GM23338 (cell line): Measurements from ENCODE around the gene WDR35. TPM values are rescaled to one million over a fixed set of nuclear protein-coding genes. Genes with fewer than 3 reads are reported as not detected.

Experiments used
- ATAC-seq: fragments of 200-7000 bp; cut with Tn5 transposase; 3 replicates; pipeline ENCODE4 v1.9.1; 2020
- DNase-seq: peaks from one replicate; pipeline ENCODE4 v3.0.0-alpha.2; 2015; ENCODE audit warnings: low spot score
- H2AFZ ChIP-seq: fragments of 200-600 bp; sonication (generic); 2 replicates; pipeline ENCODE4 v1.8.0; 2016; ENCODE audit warnings: antibody characterized with exemption, mild to moderate bottlenecking, moderate library complexity
- H3F3A ChIP-seq: fragments of 200-600 bp; sonication (generic); replicated peaks from 2 replicates; pipeline ENCODE4 v1.8.0; 2017; ENCODE audit warnings: antibody characterized with exemption, mixed run types, low read depth
- H3K27ac ChIP-seq: fragments of 200-600 bp; sonication (generic); 2 replicates; pipeline ENCODE4 v1.6.1; 2016; ENCODE audit warnings: low read depth
- H3K27me3 ChIP-seq: fragments of 200-600 bp; sonication (generic); 2 replicates; pipeline ENCODE4 v1.8.0; 2016; ENCODE audit warnings: mild to moderate bottlenecking, mixed run types, moderate library complexity; ENCODE audit not compliant: insufficient read depth
- H3K36me3 ChIP-seq: fragments of 200-600 bp; sonication (generic); 2 replicates; pipeline ENCODE4 v1.8.0; 2016; ENCODE audit warnings: mild to moderate bottlenecking; ENCODE audit not compliant: insufficient read depth
- H3K4me1 ChIP-seq: fragments of 200-600 bp; sonication (generic); 2 replicates; pipeline ENCODE4 v1.8.0; 2016; ENCODE audit warnings: mild to moderate bottlenecking, moderate library complexity; ENCODE audit not compliant: insufficient read depth
- H3K4me2 ChIP-seq: fragments of 200-600 bp; sonication (generic); 2 replicates; pipeline ENCODE4 v1.7.1; 2017; ENCODE audit warnings: mixed run types
- H3K4me3 ChIP-seq: fragments of 200-600 bp; sonication (generic); 2 replicates; pipeline ENCODE4 v1.6.1; 2016; ENCODE audit warnings: mixed run types
- H3K79me2 ChIP-seq: fragments of 200-600 bp; sonication (generic); replicated peaks from 2 replicates; pipeline ENCODE4 v1.8.0; 2017; ENCODE audit warnings: mild to moderate bottlenecking; ENCODE audit not compliant: insufficient read depth
- H3K9me2 ChIP-seq: fragments of 200-600 bp; sonication (generic); 2 replicates; pipeline ENCODE4 v1.8.0; 2017; ENCODE audit not compliant: insufficient read depth
- H4K20me1 ChIP-seq: fragments of 200-600 bp; sonication (generic); replicated peaks from 2 replicates; pipeline ENCODE4 v1.8.0; 2017; ENCODE audit warnings: mild to moderate bottlenecking; ENCODE audit not compliant: insufficient read depth
- H3K27ac Mint-ChIP-seq: 2 replicates; pipeline ENCODE4 v1.8.0; 2020; ENCODE audit warnings: inconsistent platforms, mild to moderate bottlenecking, moderate library complexity, mixed read lengths
- H3K27me3 Mint-ChIP-seq: 3 replicates; pipeline ENCODE4 v1.8.0; 2022; ENCODE audit warnings: low read depth, mild to moderate bottlenecking, moderate library complexity, mixed read lengths, inconsistent platforms; ENCODE audit not compliant: insufficient read depth, poor library complexity
- H3K36me3 Mint-ChIP-seq: 3 replicates; pipeline ENCODE4 v1.8.0; 2021; ENCODE audit warnings: low read depth, mild to moderate bottlenecking, inconsistent platforms, moderate library complexity, mixed read lengths
- H3K4me1 Mint-ChIP-seq: 3 replicates; pipeline ENCODE4 v1.8.0; 2020; ENCODE audit warnings: mild to moderate bottlenecking, inconsistent platforms, mixed read lengths
- H3K4me3 Mint-ChIP-seq: 3 replicates; pipeline ENCODE4 v1.8.0; 2021; ENCODE audit warnings: moderate library complexity, mild to moderate bottlenecking, inconsistent platforms, mixed read lengths
- H3K9me3 Mint-ChIP-seq: 3 replicates; pipeline ENCODE4 v1.8.0; 2020; ENCODE audit warnings: moderate library complexity, mild to moderate bottlenecking, inconsistent platforms, mixed read lengths
- CREB1 ChIP-seq: fragments of 250-450 bp; sonication (Bioruptor Pico); IDR thresholded peaks from 2 replicates; pipeline ENCODE4 v1.5.0; 2020; ENCODE audit warnings: low read depth, mild to moderate bottlenecking, moderate library complexity
- ETS1 ChIP-seq: IDR thresholded peaks from 2 replicates; pipeline ENCODE4 v1.6.1; 2016; ENCODE audit warnings: antibody characterized with exemption
- EZH2 ChIP-seq: fragments of 200-600 bp; sonication (generic); IDR thresholded peaks from one replicate; pipeline ENCODE4 v1.8.0; 2017; ENCODE audit warnings: antibody characterized with exemption, mild to moderate bottlenecking, low read depth; ENCODE audit not compliant: unreplicated experiment
- EZH2phosphoT487 ChIP-seq: fragments of 200-600 bp; sonication (generic); IDR thresholded peaks from one replicate; pipeline ENCODE4 v1.8.1; 2018; ENCODE audit warnings: antibody characterized with exemption; ENCODE audit not compliant: unreplicated experiment
- NANOG ChIP-seq: IDR thresholded peaks from 2 replicates; pipeline ENCODE4 v1.6.1; 2016; ENCODE audit warnings: antibody characterized with exemption, borderline replicate concordance
- POLR2AphosphoS5 ChIP-seq: IDR thresholded peaks from 2 replicates; pipeline ENCODE4 v1.6.1; 2016; ENCODE audit warnings: antibody characterized with exemption, low read depth
- STAT1 ChIP-seq: IDR thresholded peaks from one replicate; pipeline ENCODE4 v1.6.1; 2016; ENCODE audit warnings: antibody characterized with exemption; ENCODE audit not compliant: unreplicated experiment
- ZNF331 ChIP-seq: fragments of 250-450 bp; sonication (Bioruptor Pico); IDR thresholded peaks from 2 replicates; pipeline ENCODE4 v1.5.0; 2020; ENCODE audit warnings: low read depth, mild to moderate bottlenecking, moderate library complexity
- ZNF462 ChIP-seq: fragments of 250-450 bp; sonication (Bioruptor Pico); IDR thresholded peaks from 2 replicates; pipeline ENCODE4 v1.5.0; 2020; ENCODE audit warnings: mild to moderate bottlenecking, moderate library complexity
- polyA plus RNA-seq: library from polyadenylated mRNA; unstranded; fragments of >200 nt; fragmentation: Nextera tagmentation; extraction: Ambion mirVana; gene quantifications from 2 replicates; pipeline ENCODE4 v1.2.1, GENCODE V29; 2016
- total RNA-seq: library from RNA; depleted of rRNA; stranded (reverse); fragments of >200 nt; shearing (Covaris generic); gene quantifications from 2 replicates; pipeline ENCODE4 v1.2.3, GENCODE V29; 2014
- TF ChIP-seq, protein P1 (sequence below): IDR thresholded peaks from one replicate; pipeline ENCODE4 v1.6.1; 2018; ENCODE audit warnings: antibody characterized with exemption; ENCODE audit not compliant: unreplicated experiment
- TF ChIP-seq, protein P2 (sequence below), 2 experiments: fragments of 200-600 bp in 1 of 2; sonication (generic) in 1 of 2; conservative IDR thresholded peaks; 2 replicates each; pipeline versions ENCODE4 v1.5.1 to v1.6.1; 2016 to 2017; ENCODE audit warnings: antibody characterized with exemption in 2 of 2, low read depth in 2 of 2, mild to moderate bottlenecking in 2 of 2, moderate library complexity in 1 of 2

The WDR35 gene
- total and polyA plus RNA-seq, 2 experiments from 2014 or later: 5.3 to 20.0 TPM

DNA sequence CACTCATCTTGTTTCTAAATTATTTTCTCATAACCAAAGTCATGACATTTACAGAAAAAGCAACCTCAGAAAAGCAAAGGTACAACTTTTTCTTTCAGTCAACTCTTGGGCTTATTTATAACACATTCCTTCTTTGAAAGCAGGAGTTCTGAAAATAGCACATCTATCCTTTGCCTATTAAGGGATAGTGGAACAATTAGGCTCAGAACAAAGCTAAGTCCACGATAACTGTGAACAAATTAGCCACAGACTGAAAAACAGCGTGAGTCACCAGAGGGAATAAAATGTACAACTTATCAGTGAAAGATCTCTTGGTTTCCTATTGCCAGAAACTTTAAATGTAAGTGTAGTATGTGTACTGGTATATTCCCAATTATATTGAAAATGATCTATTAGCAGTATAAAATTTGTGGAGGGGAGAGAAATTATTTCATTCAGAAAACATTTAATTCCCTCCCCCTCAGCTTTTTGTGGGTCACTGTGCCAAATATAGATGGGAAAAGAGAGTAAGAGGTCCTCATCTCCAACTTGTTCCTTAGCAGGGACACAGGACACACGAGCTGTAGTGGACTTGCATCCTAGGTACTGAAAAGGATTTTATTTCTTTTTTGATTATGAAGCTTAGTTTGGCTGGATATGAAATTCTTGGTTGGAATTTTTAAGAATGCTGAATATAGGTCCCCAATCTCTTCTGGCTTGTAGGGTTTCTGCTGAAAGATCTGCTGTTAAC is 38.0 kb upstream of the WDR35 start:
- no peak for ATAC-seq
- Mint-ChIP-seq H3K4me1 (no peaks in the 10 kb centered on the region), H3K27me3 (no peaks in the 10 kb centered on the region), H3K36me3 (peaks cover 44% of the 10 kb centered on the region), H3K27ac (no peak overlapping the region), H3K4me3 (no peak overlapping the region), H3K9me3 (peaks cover 2% of the 10 kb centered on the region; the same call in 1 of the 3 replicates)
- H4K20me1 ChIP-seq: peaks cover 7% of the 10 kb centered on the region
- H3K4me2 ChIP-seq: no peak overlapping the region
- H2AFZ ChIP-seq: no peak overlapping the region
- H3K27me3 ChIP-seq: no peaks in the 10 kb centered on the region
- no peaks in the 10 kb centered on the region; the same call in 1 of the 2 replicates for H3K79me2 ChIP-seq
- H3K36me3 ChIP-seq: peaks cover 25% of the 10 kb centered on the region
- H3K27ac ChIP-seq: no peak overlapping the region
- no peak for TF ChIP-seq CREB1 (CRISPR knock-in tag)
- TF ChIP-seq STAT1: no peak
- no peak for TF ChIP-seq ETS1
- no peak for TF ChIP-seq ZNF462 (CRISPR knock-in tag)
- TF ChIP-seq, protein P1, sequence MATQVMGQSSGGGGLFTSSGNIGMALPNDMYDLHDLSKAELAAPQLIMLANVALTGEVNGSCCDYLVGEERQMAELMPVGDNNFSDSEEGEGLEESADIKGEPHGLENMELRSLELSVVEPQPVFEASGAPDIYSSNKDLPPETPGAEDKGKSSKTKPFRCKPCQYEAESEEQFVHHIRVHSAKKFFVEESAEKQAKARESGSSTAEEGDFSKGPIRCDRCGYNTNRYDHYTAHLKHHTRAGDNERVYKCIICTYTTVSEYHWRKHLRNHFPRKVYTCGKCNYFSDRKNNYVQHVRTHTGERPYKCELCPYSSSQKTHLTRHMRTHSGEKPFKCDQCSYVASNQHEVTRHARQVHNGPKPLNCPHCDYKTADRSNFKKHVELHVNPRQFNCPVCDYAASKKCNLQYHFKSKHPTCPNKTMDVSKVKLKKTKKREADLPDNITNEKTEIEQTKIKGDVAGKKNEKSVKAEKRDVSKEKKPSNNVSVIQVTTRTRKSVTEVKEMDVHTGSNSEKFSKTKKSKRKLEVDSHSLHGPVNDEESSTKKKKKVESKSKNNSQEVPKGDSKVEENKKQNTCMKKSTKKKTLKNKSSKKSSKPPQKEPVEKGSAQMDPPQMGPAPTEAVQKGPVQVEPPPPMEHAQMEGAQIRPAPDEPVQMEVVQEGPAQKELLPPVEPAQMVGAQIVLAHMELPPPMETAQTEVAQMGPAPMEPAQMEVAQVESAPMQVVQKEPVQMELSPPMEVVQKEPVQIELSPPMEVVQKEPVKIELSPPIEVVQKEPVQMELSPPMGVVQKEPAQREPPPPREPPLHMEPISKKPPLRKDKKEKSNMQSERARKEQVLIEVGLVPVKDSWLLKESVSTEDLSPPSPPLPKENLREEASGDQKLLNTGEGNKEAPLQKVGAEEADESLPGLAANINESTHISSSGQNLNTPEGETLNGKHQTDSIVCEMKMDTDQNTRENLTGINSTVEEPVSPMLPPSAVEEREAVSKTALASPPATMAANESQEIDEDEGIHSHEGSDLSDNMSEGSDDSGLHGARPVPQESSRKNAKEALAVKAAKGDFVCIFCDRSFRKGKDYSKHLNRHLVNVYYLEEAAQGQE: no peak
- no peak for TF ChIP-seq EZH2
- TF ChIP-seq NANOG: no peak
- TF ChIP-seq POLR2AphosphoS5: no peak
- TF ChIP-seq ZNF331: no peak
- TF ChIP-seq EZH2phosphoT487: no peak
- TF ChIP-seq, protein P2, sequence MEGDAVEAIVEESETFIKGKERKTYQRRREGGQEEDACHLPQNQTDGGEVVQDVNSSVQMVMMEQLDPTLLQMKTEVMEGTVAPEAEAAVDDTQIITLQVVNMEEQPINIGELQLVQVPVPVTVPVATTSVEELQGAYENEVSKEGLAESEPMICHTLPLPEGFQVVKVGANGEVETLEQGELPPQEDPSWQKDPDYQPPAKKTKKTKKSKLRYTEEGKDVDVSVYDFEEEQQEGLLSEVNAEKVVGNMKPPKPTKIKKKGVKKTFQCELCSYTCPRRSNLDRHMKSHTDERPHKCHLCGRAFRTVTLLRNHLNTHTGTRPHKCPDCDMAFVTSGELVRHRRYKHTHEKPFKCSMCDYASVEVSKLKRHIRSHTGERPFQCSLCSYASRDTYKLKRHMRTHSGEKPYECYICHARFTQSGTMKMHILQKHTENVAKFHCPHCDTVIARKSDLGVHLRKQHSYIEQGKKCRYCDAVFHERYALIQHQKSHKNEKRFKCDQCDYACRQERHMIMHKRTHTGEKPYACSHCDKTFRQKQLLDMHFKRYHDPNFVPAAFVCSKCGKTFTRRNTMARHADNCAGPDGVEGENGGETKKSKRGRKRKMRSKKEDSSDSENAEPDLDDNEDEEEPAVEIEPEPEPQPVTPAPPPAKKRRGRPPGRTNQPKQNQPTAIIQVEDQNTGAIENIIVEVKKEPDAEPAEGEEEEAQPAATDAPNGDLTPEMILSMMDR (conservative IDR thresholded peaks at IDR 0.05; ENCODE audit: low read depth in 2 of 2): no peak
- H3K9me2 ChIP-seq: no peaks in the 10 kb centered on the region
- H3K4me1 ChIP-seq: no peaks in the 10 kb centered on the region
- no peak for DNase-seq
- H3F3A ChIP-seq: no peaks in the 10 kb centered on the region
- no peak overlapping the region for H3K4me3 ChIP-seq
